CD14-positive monocyte (primary cell): ENCODE data around the gene CTNNBL1. TPM values are rescaled to one million over a fixed set of nuclear protein-coding genes. Genes with fewer than 3 reads are reported as not detected.

Experiments used
- DNase-seq, 3 donors: peaks; one replicate each; pipeline ENCODE4 v3.0.0-alpha.2; 2011 to 2022
- H2AFZ ChIP-seq: 2 replicates; pipeline ENCODE4 v1.6.0; 2012; ENCODE audit warnings: mild to moderate bottlenecking, low read depth, low read length, inconsistent platforms; ENCODE audit not compliant: insufficient read depth, poor library complexity, severe bottlenecking
- H3K27ac ChIP-seq, 2 donors: 1 replicate in 1 of 2; 2 replicates in 1 of 2; pipeline ENCODE4 v1.5.1; 2012 to 2013; ENCODE audit warnings: low read length in 2 of 2, control low read depth in 1 of 2, inconsistent platforms in 1 of 2, low read depth in 1 of 2, mild to moderate bottlenecking in 1 of 2
- H3K27me3 ChIP-seq, 2 donors: one replicate each; pipeline versions ENCODE4 v1.6.0 to v1.6.1; 2011 to 2013; ENCODE audit warnings: low read length in 2 of 2; ENCODE audit not compliant: control insufficient read depth in 2 of 2, insufficient read depth in 2 of 2
- H3K36me3 ChIP-seq, 2 donors: replicated peaks in 1 of 2; 1 replicate in 1 of 2; 2 replicates in 1 of 2; pipeline versions ENCODE4 v1.5.1 to v1.6.1; 2012 to 2013; ENCODE audit warnings: low read length in 2 of 2, control low read depth in 1 of 2, inconsistent platforms in 1 of 2, mild to moderate bottlenecking in 1 of 2; ENCODE audit not compliant: insufficient read depth in 2 of 2, control insufficient read depth in 1 of 2
- H3K4me1 ChIP-seq, 2 donors: 1 replicate in 1 of 2; 2 replicates in 1 of 2; pipeline versions ENCODE4 v1.5.1 to v1.6.1; 2012 to 2013; ENCODE audit warnings: low read length in 2 of 2, control low read depth in 1 of 2, inconsistent platforms in 1 of 2, mild to moderate bottlenecking in 1 of 2, moderate library complexity in 1 of 2; ENCODE audit not compliant: insufficient read depth in 2 of 2, control insufficient read depth in 1 of 2
- H3K4me2 ChIP-seq: replicated peaks from 2 replicates; pipeline ENCODE3; 2012; ENCODE audit warnings: low read length, moderate library complexity, mild to moderate bottlenecking; ENCODE audit not compliant: poor library complexity, severe bottlenecking; ENCODE audit errors: extremely low read depth
- H3K4me3 ChIP-seq, 3 experiments: fragments of 200-600 bp in 1 of 3; sonication (generic) in 1 of 3; replicated peaks in 1 of 3; 1 replicate in 2 of 3; 2 replicates in 1 of 3; pipeline ENCODE4 v1.5.1; 2011 to 2013; ENCODE audit warnings: low read length in 3 of 3, mild to moderate bottlenecking in 3 of 3, control low read depth in 2 of 3, low read depth in 2 of 3, inconsistent platforms in 1 of 3, moderate library complexity in 1 of 3
- H3K79me2 ChIP-seq: 2 replicates; pipeline ENCODE4 v1.6.0; 2012; ENCODE audit warnings: mild to moderate bottlenecking, control low read depth, inconsistent platforms, low read length, moderate library complexity; ENCODE audit not compliant: insufficient read depth
- H3K9ac ChIP-seq: 2 replicates; pipeline ENCODE4 v1.6.0; 2017; ENCODE audit warnings: low read length, mild to moderate bottlenecking; ENCODE audit not compliant: insufficient read depth, poor library complexity, severe bottlenecking
- H3K9me3 ChIP-seq, 2 donors: replicated peaks in 1 of 2; 1 replicate in 1 of 2; 2 replicates in 1 of 2; pipeline versions ENCODE4 v1.5.1 to v1.6.1; 2012 to 2013; ENCODE audit warnings: low read length in 2 of 2, control low read depth in 1 of 2; ENCODE audit not compliant: control insufficient read depth in 1 of 2, insufficient read depth in 1 of 2
- H4K20me1 ChIP-seq: 2 replicates; pipeline ENCODE4 v1.6.0; 2012; ENCODE audit warnings: mild to moderate bottlenecking, low read length, control low read depth, moderate library complexity; ENCODE audit not compliant: insufficient read depth
- H3K27ac Mint-ChIP-seq, 7 donors: one replicate each; pipeline ENCODE4 v1.8.0; 2020; ENCODE audit warnings: mild to moderate bottlenecking in 7 of 7, mixed read lengths in 7 of 7, moderate library complexity in 6 of 7, inconsistent platforms in 2 of 7
- H3K27me3 Mint-ChIP-seq, 3 donors: one replicate each; pipeline ENCODE4 v1.8.0; 2021 to 2022; ENCODE audit warnings: low read depth in 3 of 3, mild to moderate bottlenecking in 3 of 3, mixed read lengths in 3 of 3, moderate library complexity in 3 of 3, inconsistent platforms in 1 of 3
- H3K36me3 Mint-ChIP-seq, 2 donors: one replicate each; pipeline ENCODE4 v1.8.0; 2020; ENCODE audit warnings: mixed read lengths in 2 of 2, inconsistent platforms in 1 of 2, mild to moderate bottlenecking in 1 of 2
- H3K4me1 Mint-ChIP-seq: one replicate; pipeline ENCODE4 v1.8.0; 2020; ENCODE audit warnings: mild to moderate bottlenecking, mixed read lengths
- H3K4me3 Mint-ChIP-seq, 2 donors: one replicate each; pipeline ENCODE4 v1.8.0; 2020; ENCODE audit warnings: mild to moderate bottlenecking in 2 of 2, mixed read lengths in 2 of 2, moderate library complexity in 1 of 2
- H3K9me3 Mint-ChIP-seq, 7 donors: one replicate each; pipeline ENCODE4 v1.8.0; 2020 to 2022; ENCODE audit warnings: mixed read lengths in 7 of 7, mild to moderate bottlenecking in 6 of 7, moderate library complexity in 6 of 7, inconsistent platforms in 2 of 7
- CTCF ChIP-seq: fragments of 200-600 bp; IDR thresholded peaks from one replicate; pipeline ENCODE4 v1.8.0; 2022; ENCODE audit warnings: antibody characterized with exemption, mild to moderate bottlenecking
- WGBS: methylation state at CpG from one replicate; pipeline ENCODE4 v1.1.5; 2013; ENCODE audit warnings: missing lambda C conversion rate; ENCODE audit not compliant: insufficient coverage; 5-methylcytosine and 5-hydroxymethylcytosine counted together
- intact Hi-C, 2 donors: fragments of 100-400 bp; cut with micrococcal nuclease; formaldehyde crosslinking; loops; one replicate each; pipeline versions ENCODE4 v1.15.0 to v1.15.1; 2023
- polyA plus RNA-seq, 3 donors: library from polyadenylated mRNA; depleted of rRNA in 1 of 3; unstranded in 2 of 3; stranded (reverse) in 1 of 3; fragments of 300-500 nt in 2 of 3; fragments of >200 nt in 1 of 3; fragmentation: Illumina TruSeq in 2 of 3; gene quantifications; 1 replicate in 2 of 3; 2 replicates in 1 of 3; pipeline ENCODE4 v1.2.3, GENCODE V29; 2012 to 2021

The CTNNBL1 gene
- polyA plus RNA-seq, 3 donors = 35.5 to 83.2 (median 77.3) TPM

- Histone ChIP-seq H3K4me3 (no peak overlapping the region), H3K4me2 (no peak overlapping the region), H3K9ac (no peak overlapping the region), H3K9me3 (no peaks in the 10 kb centered on the region), H2AFZ (no peak overlapping the region), H4K20me1 (no peaks in the 10 kb centered on the region), H3K79me2 (no peaks in the 10 kb centered on the region), H3K27me3 (peaks cover 3 to 7% of the 10 kb centered on the region in 2 donors), H3K27ac (no peak overlapping the region), H3K4me1 (no peaks in the 10 kb centered on the region), H3K36me3 (no peaks in the 10 kb centered on the region)
- Mint-ChIP-seq H3K4me1 (no peaks in the 10 kb centered on the region), H3K27me3 (peaks cover 16 to 23% (median 21%) of the 10 kb centered on the region in 3 donors), H3K27ac (no peak overlapping the region), H3K4me3 (no peak overlapping the region), H3K9me3 (peaks cover 0 to 1% (median 0%) of the 10 kb centered on the region in 7 donors), H3K36me3 (no peaks in the 10 kb centered on the region)
- no CpG with 5 or more reads among the region's 1 CpG for WGBS
- intact Hi-C loops = no loop called here
- no peak for DNase-seq
- TF ChIP-seq CTCF = no peak
These were observed 49.2 kb upstream of the CTNNBL1 start for GRCh38 chr20:37644605-37645004.

- Mint-ChIP-seq H3K36me3 (no peaks in the 10 kb centered on the region), H3K4me1 (no peaks in the 10 kb centered on the region), H3K27me3 (peaks cover 0 to 15% (median 11%) of the 10 kb centered on the region in 3 donors), H3K9me3 (no peaks in the 10 kb centered on the region), H3K4me3 (no peak overlapping the region), H3K27ac (no peak overlapping the region)
- no peak for DNase-seq
- no peak for TF ChIP-seq CTCF
- intact Hi-C loops = no loop called here
- Histone ChIP-seq H3K79me2 (no peaks in the 10 kb centered on the region), H3K9me3 (no peaks in the 10 kb centered on the region), H4K20me1 (no peaks in the 10 kb centered on the region), H3K9ac (no peak overlapping the region), H3K27me3 (peaks cover 0 to under 1% of the 10 kb centered on the region in 2 donors), H3K4me1 (no peaks in the 10 kb centered on the region), H3K36me3 (no peaks in the 10 kb centered on the region), H3K4me2 (no peak overlapping the region), H3K27ac (no peak overlapping the region), H2AFZ (no peak overlapping the region), H3K4me3 (no peak overlapping the region)
- WGBS = 87% methylated on average over 2 of the region's 3 CpGs
These were observed 45.9 kb upstream of the CTNNBL1 start for GRCh38 chr20:37647946-37648345.
